Hepatocyte (in vitro differentiated cells): ENCODE data around the gene ACSS1. TPM values are rescaled to one million over a fixed set of nuclear protein-coding genes. Genes with fewer than 3 reads are reported as not detected.

ENCODE experiments used
- DNase-seq: peaks from one replicate; pipeline ENCODE4 v3.0.0-alpha.2; 2016; ENCODE audit warnings: low spot score
- H2AFZ ChIP-seq: fragments of 200-600 bp; sonication (generic); 2 replicates; pipeline ENCODE4 v1.6.0; 2016; ENCODE audit warnings: antibody characterized with exemption, mild to moderate bottlenecking
- H3K27ac ChIP-seq: fragments of 200-600 bp; sonication (generic); 2 replicates; pipeline ENCODE4 v1.5.1; 2016; ENCODE audit warnings: mild to moderate bottlenecking
- H3K27me3 ChIP-seq: fragments of 200-600 bp; sonication (generic); 2 replicates; pipeline ENCODE4 v1.6.1; 2016
- H3K36me3 ChIP-seq: fragments of 200-600 bp; sonication (generic); replicated peaks from 2 replicates; pipeline ENCODE4 v1.5.1; 2016; ENCODE audit warnings: low read depth; ENCODE audit not compliant: insufficient read depth
- H3K4me1 ChIP-seq: fragments of 200-600 bp; sonication (generic); 2 replicates; pipeline ENCODE4 v1.5.1; 2016; ENCODE audit warnings: mild to moderate bottlenecking, moderate library complexity; ENCODE audit not compliant: insufficient read depth
- H3K4me2 ChIP-seq: fragments of 200-600 bp; sonication (generic); 2 replicates; pipeline ENCODE4 v1.6.0; 2016
- H3K4me3 ChIP-seq: fragments of 200-600 bp; sonication (generic); 2 replicates; pipeline ENCODE4 v1.5.1; 2016; ENCODE audit warnings: mild to moderate bottlenecking
- H3K79me2 ChIP-seq: fragments of 200-600 bp; sonication (generic); 2 replicates; pipeline ENCODE4 v1.6.0; 2017; ENCODE audit warnings: mild to moderate bottlenecking
- H3K9me2 ChIP-seq: fragments of 200-600 bp; sonication (generic); replicated peaks from 2 replicates; pipeline ENCODE4 v1.6.0; 2017; ENCODE audit warnings: mild to moderate bottlenecking; ENCODE audit not compliant: insufficient read depth
- H3K9me3 ChIP-seq: fragments of 200-600 bp; sonication (generic); 2 replicates; pipeline ENCODE4 v1.5.1; 2016; ENCODE audit warnings: low read depth, mild to moderate bottlenecking
- H4K20me1 ChIP-seq: fragments of 200-600 bp; sonication (generic); 2 replicates; pipeline ENCODE4 v1.6.0; 2016; ENCODE audit warnings: mild to moderate bottlenecking; ENCODE audit not compliant: insufficient read depth, poor library complexity, severe bottlenecking
- EZH2 ChIP-seq: fragments of 200-600 bp; sonication (generic); IDR thresholded peaks from 2 replicates; pipeline ENCODE4 v1.6.1; 2016; ENCODE audit warnings: antibody characterized with exemption, mild to moderate bottlenecking, borderline replicate concordance
- EZH2phosphoT487 ChIP-seq: fragments of 200-600 bp; sonication (generic); IDR thresholded peaks from one replicate; pipeline ENCODE4 v1.6.1; 2018; ENCODE audit warnings: antibody characterized with exemption, mild to moderate bottlenecking, low read depth, moderate library complexity; ENCODE audit not compliant: unreplicated experiment, severe bottlenecking
- WGBS: methylation state at CpG from one replicate; pipeline ENCODE4 v1.1.6; 2016; ENCODE audit warnings: low lambda C conversion rate; ENCODE audit errors: missing lambda C conversion rate; 5-methylcytosine and 5-hydroxymethylcytosine counted together
- polyA plus RNA-seq: library from polyadenylated mRNA; unstranded; fragments of >200 nt; fragmentation: Nextera tagmentation; extraction: Ambion mirVana; gene quantifications from 2 replicates; pipeline ENCODE4 v1.2.1, GENCODE V29; 2016
- total RNA-seq: library from RNA; depleted of rRNA; stranded (reverse); fragments of >200 nt; gene quantifications from 2 replicates; pipeline ENCODE4 v1.2.3, GENCODE V29; 2014
- TF ChIP-seq, protein P1 (sequence below): fragments of 200-600 bp; sonication (generic); IDR thresholded peaks from 2 replicates; pipeline ENCODE4 v1.5.1; 2016; ENCODE audit warnings: antibody characterized with exemption, mild to moderate bottlenecking; ENCODE audit not compliant: poor library complexity

ACSS1 gene
- total and polyA plus RNA-seq, 2 experiments from 2014 or later: 20.5 to 37.7 TPM

DNA sequence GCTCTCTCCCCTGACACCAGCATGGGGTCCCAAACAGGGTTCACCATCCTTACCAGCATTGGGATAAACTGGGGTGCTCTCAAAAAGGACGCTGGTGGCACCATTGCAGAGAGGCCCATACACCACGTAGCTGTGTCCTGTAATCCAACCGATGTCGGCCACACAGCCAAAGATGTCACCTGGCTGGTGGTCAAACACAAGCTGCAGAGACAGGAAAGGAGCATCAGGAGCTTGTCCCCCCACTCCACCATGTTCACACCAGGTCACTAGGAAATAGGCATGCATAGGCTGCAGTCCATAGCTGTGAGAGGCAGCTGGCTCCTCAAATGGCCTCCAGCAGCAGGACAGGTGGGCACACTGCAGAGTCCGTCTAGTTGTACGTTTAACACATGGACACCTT lies 36.6 kb downstream of the ACSS1 start:
- Histone ChIP-seq H3K4me2 (no peak overlapping the region), H2AFZ (no peak overlapping the region), H3K4me1 (peaks cover 17% of the 10 kb centered on the region), H3K27ac (no peak overlapping the region), H3K36me3 (no peaks in the 10 kb centered on the region), H3K4me3 (no peak overlapping the region), H3K9me2 (no peaks in the 10 kb centered on the region), H3K79me2 (peaks cover 5% of the 10 kb centered on the region), H3K27me3 (no peaks in the 10 kb centered on the region), H4K20me1 (no peaks in the 10 kb centered on the region), H3K9me3 (no peaks in the 10 kb centered on the region)
- 94% methylated on average over 6 of the region's 6 CpGs for WGBS
- TF ChIP-seq, protein P1, sequence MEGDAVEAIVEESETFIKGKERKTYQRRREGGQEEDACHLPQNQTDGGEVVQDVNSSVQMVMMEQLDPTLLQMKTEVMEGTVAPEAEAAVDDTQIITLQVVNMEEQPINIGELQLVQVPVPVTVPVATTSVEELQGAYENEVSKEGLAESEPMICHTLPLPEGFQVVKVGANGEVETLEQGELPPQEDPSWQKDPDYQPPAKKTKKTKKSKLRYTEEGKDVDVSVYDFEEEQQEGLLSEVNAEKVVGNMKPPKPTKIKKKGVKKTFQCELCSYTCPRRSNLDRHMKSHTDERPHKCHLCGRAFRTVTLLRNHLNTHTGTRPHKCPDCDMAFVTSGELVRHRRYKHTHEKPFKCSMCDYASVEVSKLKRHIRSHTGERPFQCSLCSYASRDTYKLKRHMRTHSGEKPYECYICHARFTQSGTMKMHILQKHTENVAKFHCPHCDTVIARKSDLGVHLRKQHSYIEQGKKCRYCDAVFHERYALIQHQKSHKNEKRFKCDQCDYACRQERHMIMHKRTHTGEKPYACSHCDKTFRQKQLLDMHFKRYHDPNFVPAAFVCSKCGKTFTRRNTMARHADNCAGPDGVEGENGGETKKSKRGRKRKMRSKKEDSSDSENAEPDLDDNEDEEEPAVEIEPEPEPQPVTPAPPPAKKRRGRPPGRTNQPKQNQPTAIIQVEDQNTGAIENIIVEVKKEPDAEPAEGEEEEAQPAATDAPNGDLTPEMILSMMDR: no peak
- TF ChIP-seq EZH2 (no peak), EZH2phosphoT487 (no peak)
- no peak for DNase-seq

DNA sequence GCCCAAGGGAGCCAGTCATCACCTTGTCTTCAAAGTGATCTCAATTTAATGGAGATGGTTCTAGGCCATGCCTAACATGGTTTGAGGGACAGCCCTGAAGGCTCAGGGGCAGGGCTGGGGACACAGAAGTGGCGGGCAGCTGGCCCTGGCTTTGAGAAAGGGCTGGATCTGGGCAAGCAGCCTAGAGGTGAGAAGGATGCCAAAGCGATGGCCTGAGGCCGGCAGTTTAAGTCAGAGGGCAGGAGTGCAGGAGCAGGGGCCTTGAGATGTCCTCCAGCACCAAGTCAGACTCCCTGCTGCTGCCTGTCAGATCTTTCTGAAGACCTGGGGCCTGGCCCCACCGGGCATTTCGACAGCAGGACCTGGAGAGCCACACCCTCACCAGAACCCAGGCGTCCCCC lies 37.0 kb downstream of the ACSS1 start:
- H3K27me3 ChIP-seq: no peaks in the 10 kb centered on the region
- no peak overlapping the region for H3K4me3 ChIP-seq
- H3K4me2 ChIP-seq: no peak overlapping the region
- TF ChIP-seq EZH2phosphoT487: no peak
- H2AFZ ChIP-seq: no peak overlapping the region
- H4K20me1 ChIP-seq: no peaks in the 10 kb centered on the region
- no peaks in the 10 kb centered on the region for H3K9me2 ChIP-seq
- peaks cover 5% of the 10 kb centered on the region for H3K79me2 ChIP-seq
- DNase-seq: no peak
- H3K9me3 ChIP-seq: no peaks in the 10 kb centered on the region
- H3K36me3 ChIP-seq: no peaks in the 10 kb centered on the region
- H3K4me1 ChIP-seq: peaks cover 17% of the 10 kb centered on the region
- WGBS: 99% methylated on average over 6 of the region's 6 CpGs
- H3K27ac ChIP-seq: no peak overlapping the region

DNA sequence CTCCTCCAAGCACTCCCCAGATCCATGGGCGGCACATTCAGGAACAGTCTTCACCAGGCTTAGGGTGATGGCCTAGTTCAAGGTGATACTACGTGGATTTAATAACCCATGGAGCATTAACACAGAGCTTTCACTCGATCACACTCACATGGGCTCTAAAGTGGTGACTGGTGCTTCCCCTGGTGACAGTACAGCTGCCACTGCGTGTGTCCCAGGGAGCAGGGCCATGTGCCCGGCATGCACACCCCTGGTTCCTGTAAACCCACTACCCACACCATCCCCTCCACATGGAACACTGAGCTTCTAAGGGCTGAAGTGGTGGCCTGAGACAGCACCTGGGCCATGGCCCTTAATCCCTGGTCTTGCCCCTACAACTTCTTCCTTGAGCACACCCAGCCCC lies 37.6 kb downstream of the ACSS1 start:
- Histone ChIP-seq H3K4me2 (no peak overlapping the region), H3K36me3 (no peaks in the 10 kb centered on the region), H3K27ac (no peak overlapping the region), H2AFZ (no peak overlapping the region), H3K79me2 (peaks cover 5% of the 10 kb centered on the region), H3K4me1 (peaks cover 17% of the 10 kb centered on the region), H3K9me3 (no peaks in the 10 kb centered on the region), H3K4me3 (no peak overlapping the region), H3K9me2 (no peaks in the 10 kb centered on the region), H3K27me3 (no peaks in the 10 kb centered on the region), H4K20me1 (no peaks in the 10 kb centered on the region)
- TF ChIP-seq, protein P1: no peak
- TF ChIP-seq EZH2: no peak
- no peak for TF ChIP-seq EZH2phosphoT487
- WGBS: 95% methylated on average over 5 of the region's 5 CpGs
- DNase-seq: no peak

DNA sequence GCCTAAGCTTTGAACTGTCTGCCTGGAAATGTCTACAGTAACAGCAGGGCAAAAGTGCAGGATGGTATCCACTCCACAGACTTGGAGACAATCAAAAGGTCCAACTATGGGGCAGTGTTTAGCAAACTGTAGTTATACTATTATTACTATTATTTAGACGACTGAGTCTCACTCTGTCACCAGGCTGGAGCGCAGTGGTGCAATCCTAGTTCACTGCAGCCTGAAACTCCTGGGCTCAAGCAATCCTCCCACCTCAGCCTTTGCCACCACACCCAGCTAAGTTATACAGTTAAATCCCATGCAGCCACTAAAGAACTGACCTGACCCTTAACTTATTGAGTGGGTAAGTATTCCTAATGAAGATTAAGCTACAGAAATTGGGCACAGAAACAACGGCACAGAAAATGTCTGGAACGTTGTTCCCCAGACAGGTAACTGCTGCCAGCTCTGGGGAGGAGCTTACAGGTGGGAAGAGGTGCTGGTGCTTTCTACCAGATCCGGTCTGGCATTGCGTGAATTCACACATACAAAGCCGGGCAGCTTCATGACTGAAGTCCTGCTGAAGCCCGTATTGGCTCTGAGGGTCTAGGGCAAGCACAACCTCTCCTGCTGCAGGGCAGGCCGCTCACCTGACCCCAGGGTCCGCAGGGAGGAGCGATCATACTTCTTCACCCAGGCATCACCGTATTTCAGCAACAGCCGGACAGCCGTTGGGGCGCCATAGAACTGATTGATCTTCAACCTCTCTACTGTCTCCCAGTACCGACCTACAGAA lies 38.4 kb downstream of the ACSS1 start:
- Histone ChIP-seq H3K4me2 (no peak overlapping the region), H3K27ac (no peak overlapping the region), H3K9me2 (no peaks in the 10 kb centered on the region), H3K4me1 (peaks cover 17% of the 10 kb centered on the region), H3K27me3 (no peaks in the 10 kb centered on the region), H2AFZ (no peak overlapping the region), H3K79me2 (no peaks in the 10 kb centered on the region), H3K36me3 (no peaks in the 10 kb centered on the region), H4K20me1 (no peaks in the 10 kb centered on the region), H3K9me3 (no peaks in the 10 kb centered on the region), H3K4me3 (no peak overlapping the region)
- 82% methylated on average over 16 of the region's 16 CpGs for WGBS
- no peak for TF ChIP-seq EZH2phosphoT487
- TF ChIP-seq, protein P1: no peak
- no peak for TF ChIP-seq EZH2
- DNase-seq: no peak
